OCI-LY7 (cell line): ENCODE measurements around the gene FITM1. TPM values are rescaled to one million over a fixed set of nuclear protein-coding genes. Genes with fewer than 3 reads are reported as not detected.

Experiments used
- BruUV-seq: library from RNA; stranded (reverse); fragments of 400-500 nt; replicated peaks from 2 replicates; lab custom pipeline; 2021; lab: Mats Ljungman, UMichigan
- CTCF ChIA-PET: fragments of 300-600 bp; sonication (Branson Sonifier 250); formaldehyde crosslinking; loops from one replicate; lab custom pipeline; 2022; ENCODE audit warnings: antibody characterized with exemption; ENCODE audit not compliant: unreplicated experiment; lab: Charles Lee
- POLR2A ChIA-PET: fragments of 300-600 bp; sonication (Branson Sonifier 250); formaldehyde crosslinking; loops from one replicate; lab custom pipeline; 2022; ENCODE audit warnings: antibody characterized with exemption; lab: Charles Lee
- DNase-seq: peaks from one replicate; pipeline ENCODE4 v3.0.0-alpha.2; 2015; ENCODE audit warnings: low spot score
- H2AFZ ChIP-seq: fragments of 200-600 bp; sonication (generic), shearing (Covaris generic); 2 replicates; pipeline ENCODE4 v1.6.1; 2014; ENCODE audit warnings: mild to moderate bottlenecking, antibody characterized with exemption, low read length, moderate library complexity
- H3K27ac ChIP-seq: fragments of 200-600 bp; sonication (generic); 2 replicates; pipeline ENCODE4 v1.5.1; 2014; ENCODE audit warnings: mixed run types, low read depth, mild to moderate bottlenecking, moderate library complexity, low read length, inconsistent platforms; ENCODE audit not compliant: poor library complexity, severe bottlenecking
- H3K36me3 ChIP-seq: fragments of 200-600 bp; sonication (generic); 2 replicates; pipeline ENCODE4 v1.6.1; 2014; ENCODE audit warnings: mild to moderate bottlenecking, antibody characterized with exemption, low read length, moderate library complexity, mixed read lengths; ENCODE audit not compliant: insufficient read depth
- H3K4me1 ChIP-seq: fragments of 200-600 bp; sonication (generic); 2 replicates; pipeline ENCODE4 v1.5.1; 2014; ENCODE audit warnings: mild to moderate bottlenecking, low read length; ENCODE audit not compliant: insufficient read depth, poor library complexity, severe bottlenecking
- H3K4me2 ChIP-seq: fragments of 200-600 bp; sonication (generic); 2 replicates; pipeline ENCODE4 v1.6.1; 2014; ENCODE audit warnings: mild to moderate bottlenecking, low read length
- H3K4me3 ChIP-seq: fragments of 200-600 bp; sonication (generic); 2 replicates; pipeline ENCODE4 v1.5.1; 2014; ENCODE audit warnings: mild to moderate bottlenecking, low read depth, low read length; ENCODE audit not compliant: poor library complexity, severe bottlenecking
- H3K79me2 ChIP-seq: fragments of 200-600 bp; sonication (generic); 2 replicates; pipeline ENCODE4 v1.6.1; 2016; ENCODE audit warnings: low read depth, mild to moderate bottlenecking, low read length, moderate library complexity, mixed read lengths; ENCODE audit not compliant: insufficient read depth
- H3K9me2 ChIP-seq: fragments of 200-600 bp; sonication (generic); 2 replicates; pipeline ENCODE4 v1.6.1; 2016; ENCODE audit warnings: mild to moderate bottlenecking, low read length, mixed read lengths; ENCODE audit not compliant: insufficient read depth
- H3K9me3 ChIP-seq: fragments of 200-600 bp; sonication (generic); 2 replicates; pipeline ENCODE4 v1.6.1; 2014; ENCODE audit warnings: mild to moderate bottlenecking, mixed run types, low read length, mixed read lengths
- H4K20me1 ChIP-seq: fragments of 200-600 bp; sonication (generic); 2 replicates; pipeline ENCODE4 v1.6.1; 2014; ENCODE audit warnings: mild to moderate bottlenecking, antibody characterized with exemption, low read length, moderate library complexity, mixed read lengths; ENCODE audit not compliant: insufficient read depth
- CTCF ChIP-seq: fragments of 200-600 bp; sonication (generic); conservative IDR thresholded peaks from 2 replicates; pipeline ENCODE4 v1.5.1; 2014; ENCODE audit warnings: mild to moderate bottlenecking, antibody characterized with exemption, low read length, moderate library complexity, mixed read lengths
- EZH2phosphoT487 ChIP-seq: fragments of 200-600 bp; sonication (generic); IDR thresholded peaks from 2 replicates; pipeline ENCODE4 v1.6.1; 2018; ENCODE audit warnings: low read depth, borderline replicate concordance, mild to moderate bottlenecking, mixed run types, antibody characterized with exemption, low read length, moderate library complexity, mixed read lengths
- intact Hi-C: fragments of 100-400 bp; cut with micrococcal nuclease; formaldehyde crosslinking; loops from one replicate; pipeline ENCODE4 v1.10.0; 2022; ENCODE audit not compliant: unreplicated experiment
- total RNA-seq, 2 experiments: library from RNA; depleted of rRNA in 1 of 2; stranded (reverse); fragments of >200 nt in 1 of 2; shearing (Covaris generic) in 1 of 2; gene quantifications; 2 replicates each; pipeline ENCODE4 v1.2.3, GENCODE V29; 2014 to 2022

The FITM1 gene
- total RNA-seq, 2 experiments from 2014 or later = 0.28 to 0.97 TPM

GRCh38 chr14:24135584-24135833, 5.0 kb downstream of the FITM1 start:
- Histone ChIP-seq H3K9me2 (no peaks in the 10 kb centered on the region), H3K4me2 (peak overlapping the region; percentile 83), H3K79me2 (peaks cover 20% of the 10 kb centered on the region), H3K4me1 (peaks cover 40% of the 10 kb centered on the region), H3K36me3 (peaks cover 27% of the 10 kb centered on the region), H3K27ac (peak overlapping the region; percentile 23), H3K4me3 (peak overlapping the region; percentile 98), H3K9me3 (no peaks in the 10 kb centered on the region), H2AFZ (peak overlapping the region; percentile 87; the same call in 1 of the 2 replicates), H4K20me1 (0 out of 2 replicates have a peak, but pooled peaks cover 6% of the 10 kb centered on the region)
- no peak for DNase-seq
- ChIA-PET POLR2A (interaction anchor here (0.7 to 4.1 kb wide), 13 partner anchors 9 to 134 kb away, joined by 3 to 43 read pairs (median 4); partner anchors contain the start of genes CHMP4A, DCAF11, NRL and PCK2), CTCF (interaction anchor here (0.5 to 2.1 kb wide), 2 partner anchors 21 to 231 kb away, joined by 3 to 12 read pairs; partner anchors contain the start of genes DCAF11 and NRL)
- TF ChIP-seq EZH2phosphoT487 (no peak), CTCF (no peak)
- intact Hi-C loops = no loop called here
- BruUV-seq = no TSS peak

GRCh38 chr14:24135834-24136683, 5.6 kb downstream of the FITM1 start, which contains the start of gene PSME1:
TSS of gene PSME1 (plus strand) at chr14:24136194. CDS start at chr14:24136263, 69 bp downstream.
- DNase-seq = peak; percentile 93
- TF ChIP-seq CTCF (no peak), EZH2phosphoT487 (no peak)
- no TSS peak for BruUV-seq
- peak within 1 kb of the TSS; percentile 85 for H3K4me2 ChIP-seq
- intact Hi-C loops = loop anchor here (1.0 kb wide), 2 partner anchors 22 to 25 kb away; partner anchors contain the start of genes DCAF11, IRF9 and NRL
- no peaks in the 10 kb centered on the region for H3K9me2 ChIP-seq
- H3K4me3 ChIP-seq = peak within 1 kb of the TSS; percentile 98
- ChIA-PET CTCF (interaction anchor here (0.6 to 2.1 kb wide), 4 partner anchors 22 to 577 kb away, joined by 3 to 12 read pairs (median 4); partner anchors contain the start of genes DCAF11 and NRL), POLR2A (interaction anchor here (0.6 to 4.1 kb wide), 14 partner anchors 9 to 134 kb away, joined by 3 to 43 read pairs (median 4); partner anchors contain the start of genes CHMP4A, DCAF11, NRL and PCK2)
- peaks cover 40% of the 10 kb centered on the region for H3K4me1 ChIP-seq
- H3K36me3 ChIP-seq = peaks cover 27% of the 10 kb centered on the region
- 0 out of 2 replicates have a peak, but pooled peaks cover 6% of the 10 kb centered on the region for H4K20me1 ChIP-seq
- H3K27ac ChIP-seq = peak within 1 kb of the TSS; percentile 46
- H3K9me3 ChIP-seq = no peaks in the 10 kb centered on the region
- H2AFZ ChIP-seq = peak within 1 kb of the TSS; percentile 87; the same call in 1 of the 2 replicates
- peaks cover 25% of the 10 kb centered on the region for H3K79me2 ChIP-seq
